Erythroblast (primary cell): ENCODE measurements around the gene AGO1.

ENCODE experiments used
- GATA1 ChIP-seq: IDR thresholded peaks from 2 replicates; pipeline ENCODE4 v1.6.1; 2011; ENCODE audit warnings: low read depth, mild to moderate bottlenecking, control low read depth, low read length, moderate library complexity
- POLR2A ChIP-seq: IDR thresholded peaks from 2 replicates; pipeline ENCODE4 v1.6.1; 2011; ENCODE audit warnings: mild to moderate bottlenecking, low read length

DNA sequence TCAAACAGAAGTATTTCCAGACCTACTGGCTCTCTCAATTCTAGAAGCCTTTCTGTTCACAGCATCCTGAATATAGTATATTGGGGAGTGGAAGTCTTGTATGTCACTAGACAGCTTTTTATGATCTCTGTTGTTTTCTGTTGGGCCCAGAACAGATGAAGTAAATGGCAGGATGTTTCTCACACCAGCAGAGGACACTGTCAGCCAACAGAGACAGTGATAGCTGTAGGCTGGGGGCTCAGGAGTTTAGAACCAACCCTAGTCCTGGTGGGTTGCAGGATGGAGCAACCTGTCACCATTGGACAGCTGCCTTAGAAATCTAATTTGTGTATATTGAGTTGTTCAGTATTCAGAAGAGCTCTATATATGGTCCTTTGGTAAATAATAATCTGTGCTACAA lies 16.9 kb downstream of the AGO1 start:
- TF ChIP-seq POLR2A, result no peak
- no peak for TF ChIP-seq GATA1
